NCI-H774 (cell line): ENCODE results near the gene MTLN.
"Not testable (repeated sequence)": the region's sequence is repeated elsewhere in the genome, so short reads cannot be mapped to it uniquely, and the experiment has no call there.

Experiments
- DNase-seq: peaks from one replicate; lab custom pipeline; 2025; lab: John Stamatoyannopoulos, UW

MTLN gene

GRCh38 chr2:110198016-110198415, 14.3 kb downstream of the MTLN start:
- DNase-seq = no peak

GRCh38 chr2:110197452-110197851, 14.9 kb downstream of the MTLN start:
- no peak for DNase-seq

GRCh38 chr2:110190169-110190568, 22.2 kb downstream of the MTLN start:
- not testable (repeated sequence) for DNase-seq

GRCh38 chr2:110182449-110182848, 29.9 kb downstream of the MTLN start:
- DNase-seq = no peak

- no peak for DNase-seq
Measured at GRCh38 chr2:110180036-110180435, 32.3 kb downstream of the MTLN start.

GRCh38 chr2:110173523-110173922, 38.8 kb downstream of the MTLN start:
- no peak for DNase-seq

DNA sequence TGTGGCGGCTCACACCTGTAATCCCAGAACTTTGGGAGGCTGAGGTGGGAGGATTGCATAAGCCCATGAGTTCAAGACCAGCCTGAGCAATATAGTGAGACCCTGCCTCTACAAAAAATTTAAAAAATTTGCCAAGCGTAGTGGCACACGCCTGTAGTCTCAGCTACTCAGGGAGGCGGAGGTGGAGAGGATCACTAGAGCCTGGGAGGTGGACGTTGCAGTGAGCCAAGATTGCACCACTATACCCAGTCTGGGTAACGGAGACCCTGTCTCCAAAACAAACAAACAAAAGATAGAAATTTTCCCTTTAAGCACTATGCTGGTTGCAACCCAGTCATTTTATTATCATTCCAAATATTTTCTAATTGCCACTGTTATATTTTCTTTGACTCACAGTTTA, 39.8 kb downstream of the MTLN start:
- no peak for DNase-seq

GRCh38 chr2:110170102-110170501, 42.2 kb downstream of the MTLN start:
- DNase-seq = no peak

DNA sequence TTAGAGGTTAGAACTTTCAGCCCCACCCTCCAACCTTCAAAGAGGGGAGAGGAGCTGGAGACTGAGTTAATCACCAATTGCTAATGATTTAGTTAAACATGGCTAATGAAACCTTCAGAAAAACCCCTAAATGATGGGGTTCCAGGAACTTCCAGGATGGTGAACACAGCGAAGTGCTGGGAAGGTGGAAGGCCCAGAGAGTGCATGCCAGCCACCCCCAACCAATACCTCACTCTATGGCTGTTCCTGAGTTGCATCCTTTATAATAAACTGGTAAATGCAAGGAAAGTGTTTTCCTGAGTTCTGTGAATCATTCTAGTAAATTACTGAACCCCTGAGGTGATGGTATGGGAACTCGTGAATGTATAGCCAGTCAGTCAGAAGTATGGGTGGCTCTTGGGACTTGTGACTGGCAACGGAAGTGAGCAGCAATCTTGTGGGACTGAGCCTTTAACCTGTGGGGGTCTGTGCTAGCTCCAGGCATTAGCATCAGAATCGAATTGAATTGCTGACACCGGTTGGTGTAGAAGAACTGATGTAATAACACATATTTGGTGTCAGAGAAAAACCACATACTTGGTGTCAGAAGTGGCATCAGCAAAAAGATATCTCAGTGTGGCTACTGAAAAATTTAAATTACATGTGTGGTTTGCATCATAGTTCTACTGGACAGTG, 44.9 kb downstream of the MTLN start:
- DNase-seq = no peak

- no peak for DNase-seq
Measured at GRCh38 chr2:110166266-110166665, 46.1 kb downstream of the MTLN start.
